Esophagus squamous epithelium (tissue), 5 donors: ENCODE results near the gene SLC37A3. TPM values are rescaled to one million over a fixed set of nuclear protein-coding genes. Genes with fewer than 3 reads are reported as not detected.

Experiments used
- DNase-seq: peaks from one replicate; lab custom pipeline; 2025; lab: John Stamatoyannopoulos, UW
- H3K27ac ChIP-seq, 4 donors: fragments of 200-600 bp; sonication (generic); one replicate each; pipeline ENCODE4 v1.5.1; 2016 to 2019; ENCODE audit warnings: mild to moderate bottlenecking in 1 of 4
- H3K27me3 ChIP-seq, 4 donors: fragments of 200-600 bp; sonication (generic); 1 replicate in 3 of 4; 2 replicates in 1 of 4; pipeline versions ENCODE4 v1.5.1 to v1.6.0; 2017 to 2021; ENCODE audit warnings: antibody characterized with exemption in 1 of 4
- H3K36me3 ChIP-seq, 3 donors: fragments of 200-600 bp; sonication (generic); one replicate each; pipeline ENCODE4 v1.5.1; 2016 to 2019
- H3K4me1 ChIP-seq, 3 donors: fragments of 200-600 bp; sonication (generic); one replicate each; pipeline ENCODE4 v1.5.1; 2017 to 2019
- H3K4me3 ChIP-seq, 4 donors: fragments of 200-600 bp; sonication (generic); 1 replicate in 3 of 4; 2 replicates in 1 of 4; pipeline ENCODE4 v1.5.1; 2016 to 2019; ENCODE audit warnings: mild to moderate bottlenecking in 2 of 4, moderate library complexity in 1 of 4
- H3K9me3 ChIP-seq, 3 donors: fragments of 200-600 bp; sonication (generic); one replicate each; pipeline ENCODE4 v1.5.1; 2016 to 2019
- POLR2A ChIP-seq, 4 donors: fragments of 450-650 bp; IDR thresholded peaks; one replicate each; pipeline ENCODE4 v1.6.1; 2017; ENCODE audit warnings: antibody characterized with exemption in 4 of 4, mild to moderate bottlenecking in 4 of 4, moderate library complexity in 3 of 4
- WGBS, 2 donors: methylation state at CpG; one replicate each; pipeline ENCODE4 v1.1.5; 2018; 5-methylcytosine and 5-hydroxymethylcytosine counted together
- intact Hi-C: fragments of 100-400 bp; cut with DNase I; formaldehyde crosslinking; loops from one replicate; pipeline ENCODE4 v1.15.0; 2022
- total RNA-seq, 4 donors: library from RNA; depleted of rRNA; stranded (reverse); fragments of >200 nt; gene quantifications; one replicate each; pipeline ENCODE4 v1.1.0, GENCODE V29; 2016
- TF ChIP-seq, protein P1 (sequence below), 6 experiments: fragments of 450-650 bp in 4 of 6; fragments of 200-600 bp in 2 of 6; sonication (generic) in 2 of 6; IDR thresholded peaks; one replicate each; pipeline ENCODE4 v1.5.1; 2016 to 2019; ENCODE audit warnings: antibody characterized with exemption in 6 of 6, mild to moderate bottlenecking in 4 of 6, moderate library complexity in 4 of 6
- donor health status: DM: yes; HTN: yes; CAD: no.

SLC37A3 gene
- total RNA-seq, 4 donors from 2014 or later, result 17.8 to 44.4 (median 20.9) TPM

- no peaks in the 10 kb centered on the region for H3K27me3 ChIP-seq
- H3K4me3 ChIP-seq, result no peak overlapping the region
- H3K36me3 ChIP-seq, result peaks cover 0 to 40% (median 6%) of the 10 kb centered on the region in 3 donors
- no peak overlapping the region for H3K27ac ChIP-seq
- no peaks in the 10 kb centered on the region for H3K9me3 ChIP-seq
- no peak for TF ChIP-seq POLR2A (IDR thresholded peaks at IDR 0.05)
- TF ChIP-seq, protein P1, sequence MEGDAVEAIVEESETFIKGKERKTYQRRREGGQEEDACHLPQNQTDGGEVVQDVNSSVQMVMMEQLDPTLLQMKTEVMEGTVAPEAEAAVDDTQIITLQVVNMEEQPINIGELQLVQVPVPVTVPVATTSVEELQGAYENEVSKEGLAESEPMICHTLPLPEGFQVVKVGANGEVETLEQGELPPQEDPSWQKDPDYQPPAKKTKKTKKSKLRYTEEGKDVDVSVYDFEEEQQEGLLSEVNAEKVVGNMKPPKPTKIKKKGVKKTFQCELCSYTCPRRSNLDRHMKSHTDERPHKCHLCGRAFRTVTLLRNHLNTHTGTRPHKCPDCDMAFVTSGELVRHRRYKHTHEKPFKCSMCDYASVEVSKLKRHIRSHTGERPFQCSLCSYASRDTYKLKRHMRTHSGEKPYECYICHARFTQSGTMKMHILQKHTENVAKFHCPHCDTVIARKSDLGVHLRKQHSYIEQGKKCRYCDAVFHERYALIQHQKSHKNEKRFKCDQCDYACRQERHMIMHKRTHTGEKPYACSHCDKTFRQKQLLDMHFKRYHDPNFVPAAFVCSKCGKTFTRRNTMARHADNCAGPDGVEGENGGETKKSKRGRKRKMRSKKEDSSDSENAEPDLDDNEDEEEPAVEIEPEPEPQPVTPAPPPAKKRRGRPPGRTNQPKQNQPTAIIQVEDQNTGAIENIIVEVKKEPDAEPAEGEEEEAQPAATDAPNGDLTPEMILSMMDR (IDR thresholded peaks at IDR 0.05), result no peak
- intact Hi-C loops, result no loop called here
- WGBS, 2 donors, result 50 to 83% methylated on average over 3 of the region's 3 CpGs
- H3K4me1 ChIP-seq, result peaks cover 0 to 7% (median 0%) of the 10 kb centered on the region in 3 donors
- no peak for DNase-seq
These were observed 33.5 kb downstream of the SLC37A3 start for GRCh38 chr7:140364819-140365218.

GRCh38 chr7:140360697-140361229, 37.6 kb downstream of the SLC37A3 start:
- H3K9me3 ChIP-seq, result no peaks in the 10 kb centered on the region
- peaks cover 0 to 43% (median under 1%) of the 10 kb centered on the region in 3 donors for H3K36me3 ChIP-seq
- 79 to 87% methylated on average over 5 of the region's 6 CpGs for WGBS, 2 donors
- H3K27ac ChIP-seq, result no peak overlapping the region
- no peak for TF ChIP-seq POLR2A (IDR thresholded peaks at IDR 0.05)
- TF ChIP-seq, protein P1 (IDR thresholded peaks at IDR 0.05), result no peak
- intact Hi-C loops, result no loop called here
- no peak overlapping the region for H3K4me3 ChIP-seq
- no peaks in the 10 kb centered on the region for H3K27me3 ChIP-seq
- DNase-seq, result no peak
- peaks cover 0 to 7% (median 0%) of the 10 kb centered on the region in 3 donors for H3K4me1 ChIP-seq

- peaks cover 0 to 58% (median 10%) of the 10 kb centered on the region in 3 donors for H3K36me3 ChIP-seq
- WGBS, 2 donors, result 83 to 88% methylated on average over 9 to 10 of the region's 10 CpGs
- no peaks in the 10 kb centered on the region for H3K27me3 ChIP-seq
- DNase-seq, result no peak
- intact Hi-C loops, result no loop called here
- H3K27ac ChIP-seq, result no peak overlapping the region
- H3K9me3 ChIP-seq, result no peaks in the 10 kb centered on the region
- H3K4me1 ChIP-seq, result no peaks in the 10 kb centered on the region
- TF ChIP-seq, protein P1 (IDR thresholded peaks at IDR 0.05), result no peak
- no peak for TF ChIP-seq POLR2A (IDR thresholded peaks at IDR 0.05)
- H3K4me3 ChIP-seq, result no peak overlapping the region
These were observed 39.8 kb downstream of the SLC37A3 start for GRCh38 chr7:140358412-140359051.

DNA sequence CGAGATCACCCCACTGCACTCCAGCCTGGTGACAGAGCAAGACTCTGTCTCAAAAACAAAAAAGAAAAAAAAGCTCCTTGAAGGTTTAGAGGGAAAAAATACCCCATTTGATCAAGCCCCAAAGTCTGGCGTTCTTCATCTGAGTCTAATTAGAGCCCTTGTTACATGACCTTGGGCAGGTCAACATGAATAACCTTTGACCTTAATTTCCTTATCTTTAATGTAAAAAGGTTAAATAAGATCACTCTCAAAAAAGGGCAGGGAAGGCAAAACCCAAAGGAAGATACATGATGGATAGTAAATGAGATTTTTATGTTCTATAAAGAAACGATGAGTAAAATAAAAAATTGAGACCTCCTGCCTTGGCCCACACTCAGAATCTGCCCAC, 40.3 kb downstream of the SLC37A3 start:
- H3K27me3 ChIP-seq, result no peaks in the 10 kb centered on the region
- no peak for DNase-seq
- no peaks in the 10 kb centered on the region for H3K4me1 ChIP-seq
- peaks cover 0 to 64% (median 10%) of the 10 kb centered on the region in 3 donors for H3K36me3 ChIP-seq
- H3K9me3 ChIP-seq, result no peaks in the 10 kb centered on the region
- H3K4me3 ChIP-seq, result no peak overlapping the region
- no peak for TF ChIP-seq POLR2A (IDR thresholded peaks at IDR 0.05)
- TF ChIP-seq, protein P1 (IDR thresholded peaks at IDR 0.05), result no peak
- 94 to 95% methylated on average over 3 of the region's 3 CpGs for WGBS, 2 donors
- no peak overlapping the region for H3K27ac ChIP-seq
- intact Hi-C loops, result no loop called here

GRCh38 chr7:140350056-140350455, 48.3 kb downstream of the SLC37A3 start:
- peaks cover 4 to 98% (median 13%) of the 10 kb centered on the region in 3 donors for H3K36me3 ChIP-seq

More at GRCh38 chr7:140350056-140350455, 48.3 kb downstream of the SLC37A3 start:
- no peak overlapping the region for H3K4me3 ChIP-seq
- WGBS, 2 donors, result 76 to 87% methylated on average over 5 of the region's 5 CpGs
- no peaks in the 10 kb centered on the region for H3K9me3 ChIP-seq
- H3K4me1 ChIP-seq, result no peaks in the 10 kb centered on the region
- no peak for DNase-seq
- intact Hi-C loops, result no loop called here
- H3K27me3 ChIP-seq, result no peaks in the 10 kb centered on the region
- H3K27ac ChIP-seq, result no peak overlapping the region
- no peak for TF ChIP-seq POLR2A (IDR thresholded peaks at IDR 0.05)
- TF ChIP-seq, protein P1 (IDR thresholded peaks at IDR 0.05), result no peak
